HG02763 (cell line): ENCODE results near the gene MTFP1.
"Not testable (repeated sequence)": the region's sequence is repeated elsewhere in the genome, so short reads cannot be mapped to it uniquely, and the experiment has no call there.

ENCODE experiments used
- ATAC-seq: cut with Tn5 transposase; IDR thresholded peaks from one replicate; pipeline ENCODE4 v1.9.1; 2021; ENCODE audit warnings: mild to moderate bottlenecking, moderate library complexity; ENCODE audit not compliant: unreplicated experiment

Gene MTFP1

GRCh38 chr22:30452861-30453260 lies 27.3 kb downstream of the MTFP1 start:
- ATAC-seq = no peak

- ATAC-seq = no peak
Measured at GRCh38 chr22:30453731-30454510, 28.4 kb downstream of the MTFP1 start.

- ATAC-seq = no peak
Measured at GRCh38 chr22:30455075-30455840, 29.7 kb downstream of the MTFP1 start.

- no peak for ATAC-seq
Measured at GRCh38 chr22:30457981-30458380, 32.4 kb downstream of the MTFP1 start.

GRCh38 chr22:30459181-30460052 lies 33.8 kb downstream of the MTFP1 start:
- no peak for ATAC-seq

- no peak for ATAC-seq
Measured at GRCh38 chr22:30460147-30460546, 34.6 kb downstream of the MTFP1 start.

- not testable (repeated sequence) for ATAC-seq
Measured at GRCh38 chr22:30460555-30460954, 35.0 kb downstream of the MTFP1 start.

- ATAC-seq = no peak
Measured at GRCh38 chr22:30469165-30469564, 43.6 kb downstream of the MTFP1 start.

DNA sequence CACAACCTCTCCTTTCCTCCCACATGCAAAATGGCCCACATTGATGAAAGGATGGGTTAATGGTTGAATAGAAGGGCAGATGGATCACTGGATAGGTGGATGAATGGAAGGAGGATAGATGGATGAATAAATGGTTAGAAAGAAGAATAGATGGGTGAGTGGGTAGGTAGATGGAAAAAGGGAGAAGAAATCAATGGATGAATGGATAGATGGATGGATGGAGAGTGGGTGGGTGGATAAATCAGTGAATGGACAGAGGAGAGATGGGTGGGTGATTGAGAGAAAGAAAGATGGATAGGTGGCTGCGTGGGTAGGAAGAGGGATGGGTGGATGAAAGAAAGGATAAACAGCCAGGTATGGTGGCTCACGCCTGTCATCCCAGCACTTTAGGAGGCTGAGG lies 45.1 kb downstream of the MTFP1 start:
- ATAC-seq = no peak

- ATAC-seq = no peak
Measured at GRCh38 chr22:30471616-30472318, 46.2 kb downstream of the MTFP1 start, which contains the start of gene SEC14L3. Gene SEC14L3, minus strand, starts transcription at chr22:30472017. Its CDS starts 59 bp downstream, at chr22:30471958.

DNA sequence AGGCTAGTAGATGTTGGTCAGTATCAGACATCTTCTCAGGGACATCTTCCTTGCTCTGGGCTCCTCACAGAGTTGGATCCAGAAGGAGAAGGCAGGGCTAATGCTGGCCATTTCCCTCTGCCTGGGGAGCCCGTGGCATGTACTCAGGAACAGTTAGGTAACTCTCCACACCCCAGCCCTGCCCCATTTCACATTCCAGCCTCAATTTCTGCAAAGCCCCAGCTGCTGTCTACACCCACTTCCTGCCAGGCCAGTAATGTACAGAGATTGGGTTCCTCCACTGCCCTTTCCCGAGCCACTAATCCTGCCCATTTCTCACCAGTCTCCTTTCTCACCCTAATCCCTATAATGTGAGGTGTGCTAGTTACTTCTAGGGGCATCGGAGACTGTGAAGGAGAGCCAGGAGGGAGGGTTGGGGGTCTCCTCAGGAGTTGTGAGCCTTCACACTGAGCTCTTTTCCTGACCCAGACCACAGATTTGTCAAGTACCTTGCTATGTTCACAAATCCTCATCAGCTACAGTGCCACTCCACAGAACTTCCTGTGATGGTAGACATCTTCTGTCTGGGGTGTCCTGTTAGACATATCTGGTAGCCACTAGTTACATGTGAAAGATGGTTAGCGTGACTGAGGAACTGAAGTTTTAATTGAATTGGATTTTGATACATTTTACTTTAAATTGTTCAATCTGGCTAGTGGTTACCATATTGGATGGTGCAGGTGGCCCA lies 47.6 kb downstream of the MTFP1 start:
- ATAC-seq = no peak

GRCh38 chr22:30474121-30474520 lies 48.6 kb downstream of the MTFP1 start:
- no peak for ATAC-seq

DNA sequence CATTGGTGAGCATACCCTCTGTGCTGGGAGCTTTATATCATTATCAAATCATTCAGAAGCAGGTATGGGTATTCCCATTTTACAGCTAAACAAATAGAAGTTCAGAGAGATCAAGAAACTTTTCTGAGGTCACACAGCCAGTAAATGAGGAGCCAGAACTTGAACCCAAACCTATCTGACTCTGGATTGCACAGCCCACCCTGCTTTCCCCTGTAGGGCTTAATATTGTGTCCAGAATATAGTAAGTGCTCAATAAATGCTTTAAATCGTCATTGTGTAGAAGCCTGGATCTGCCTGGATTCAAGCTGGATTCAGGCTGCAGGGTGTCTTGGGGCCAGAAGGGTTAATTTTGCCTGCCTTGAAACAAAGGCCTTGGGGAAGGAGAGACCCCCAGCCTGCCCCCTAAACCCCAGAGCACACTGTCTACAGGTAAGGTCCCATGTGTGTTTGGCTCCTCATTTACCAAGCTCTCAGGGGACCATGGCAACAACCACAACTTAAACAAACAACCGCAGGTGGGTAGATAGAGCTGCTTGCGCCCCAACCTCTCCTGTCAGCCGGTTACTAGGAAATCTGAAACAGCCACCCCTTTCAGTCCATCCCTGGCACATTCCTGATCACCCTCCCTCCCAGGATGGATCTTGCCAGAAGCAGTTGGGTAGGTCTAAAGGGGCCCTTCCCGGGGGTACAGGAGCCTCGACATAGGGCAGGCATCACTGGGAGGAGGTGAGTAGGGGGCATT lies 49.3 kb downstream of the MTFP1 start:
- ATAC-seq = no peak
